Stomach smooth muscle (tissue), 2 donors: ENCODE data around the gene PCDHGA8.
"Not testable (repeated sequence)": the region's sequence is repeated elsewhere in the genome, so short reads cannot be mapped to it uniquely, and the experiment has no call there.

Experiments
- H3K27ac ChIP-seq: one replicate; pipeline ENCODE4 v1.7.0; 2013; ENCODE audit warnings: mild to moderate bottlenecking, low read length, inconsistent platforms
- H3K27me3 ChIP-seq, 2 donors: one replicate each; pipeline ENCODE4 v1.7.0; 2013; ENCODE audit warnings: low read length in 2 of 2; ENCODE audit not compliant: insufficient read depth in 2 of 2, control insufficient read depth in 1 of 2
- H3K36me3 ChIP-seq, 2 donors: one replicate each; pipeline ENCODE4 v1.7.0; 2013; ENCODE audit warnings: low read length in 2 of 2; ENCODE audit not compliant: control insufficient read depth in 2 of 2, insufficient read depth in 2 of 2
- H3K4me1 ChIP-seq: one replicate; pipeline ENCODE4 v1.7.0; 2013; ENCODE audit warnings: low read length; ENCODE audit not compliant: control insufficient read depth, insufficient read depth
- H3K4me3 ChIP-seq, 2 donors: one replicate each; pipeline ENCODE4 v1.7.0; 2013; ENCODE audit warnings: low read length in 2 of 2
- H3K9ac ChIP-seq, 2 donors: one replicate each; pipeline ENCODE4 v1.7.0; 2013; ENCODE audit warnings: low read length in 2 of 2, mild to moderate bottlenecking in 1 of 2
- H3K9me3 ChIP-seq, 2 donors: one replicate each; pipeline ENCODE4 v1.7.0; 2013; ENCODE audit warnings: low read length in 2 of 2; ENCODE audit not compliant: control insufficient read depth in 2 of 2
- donor health status: healthy.
- donor health status: Pancreatic carcinoma.

Gene PCDHGA8

DNA sequence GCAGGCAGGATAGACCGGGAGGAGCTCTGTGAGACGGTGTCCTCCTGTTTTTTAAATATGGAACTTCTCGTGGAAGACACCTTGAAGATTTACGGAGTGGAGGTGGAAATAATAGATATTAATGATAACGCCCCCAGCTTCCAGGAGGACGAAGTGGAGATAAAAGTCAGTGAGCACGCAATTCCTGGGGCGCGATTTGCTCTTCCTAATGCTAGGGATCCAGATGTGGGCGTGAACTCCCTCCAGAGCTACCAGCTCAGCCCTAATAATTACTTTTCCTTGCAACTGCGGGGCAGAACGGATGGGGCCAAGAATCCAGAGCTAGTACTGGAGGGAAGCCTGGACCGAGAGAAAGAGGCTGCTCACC lies 29.0 kb downstream of the PCDHGA8 start:
- Histone ChIP-seq H3K27ac (no peak overlapping the region), H3K9me3 (peaks cover 38 to 78% of the 10 kb centered on the region in 2 donors), H3K4me1 (peaks cover 3% of the 10 kb centered on the region), H3K27me3 (no peaks in the 10 kb centered on the region), H3K9ac (no peak overlapping the region), H3K36me3 (peaks cover 4 to 8% of the 10 kb centered on the region in 2 donors), H3K4me3 (peak overlapping the region; percentile 54 to 59)

DNA sequence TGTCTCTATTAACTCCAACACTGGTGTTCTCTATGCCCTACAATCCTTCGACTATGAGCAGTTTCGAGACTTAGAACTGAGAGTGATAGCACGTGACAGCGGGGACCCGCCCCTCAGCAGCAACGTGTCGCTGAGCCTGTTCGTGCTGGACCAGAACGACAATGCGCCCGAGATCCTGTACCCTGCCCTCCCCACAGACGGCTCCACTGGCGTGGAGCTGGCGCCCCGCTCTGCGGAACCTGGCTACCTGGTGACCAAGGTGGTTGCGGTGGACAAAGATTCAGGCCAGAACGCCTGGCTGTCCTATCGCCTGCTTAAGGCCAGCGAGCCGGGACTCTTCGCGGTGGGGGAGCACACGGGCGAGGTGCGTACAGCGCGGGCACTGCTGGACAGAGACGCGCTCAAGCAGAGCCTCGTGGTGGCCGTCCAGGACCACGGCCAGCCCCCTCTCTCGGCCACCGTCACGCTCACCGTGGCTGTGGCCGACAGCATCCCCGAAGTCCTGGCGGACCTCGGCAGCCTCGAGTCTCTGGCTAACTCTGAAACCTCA lies 30.4 kb downstream of the PCDHGA8 start:
- Histone ChIP-seq H3K36me3 (peaks cover 4 to 8% of the 10 kb centered on the region in 2 donors), H3K4me3 (peak overlapping the region; percentile 40 to 59), H3K9me3 (peaks cover 48 to 89% of the 10 kb centered on the region in 2 donors), H3K27me3 (no peaks in the 10 kb centered on the region), H3K27ac (no peak overlapping the region), H3K4me1 (peaks cover 3% of the 10 kb centered on the region), H3K9ac (no peak overlapping the region)

DNA sequence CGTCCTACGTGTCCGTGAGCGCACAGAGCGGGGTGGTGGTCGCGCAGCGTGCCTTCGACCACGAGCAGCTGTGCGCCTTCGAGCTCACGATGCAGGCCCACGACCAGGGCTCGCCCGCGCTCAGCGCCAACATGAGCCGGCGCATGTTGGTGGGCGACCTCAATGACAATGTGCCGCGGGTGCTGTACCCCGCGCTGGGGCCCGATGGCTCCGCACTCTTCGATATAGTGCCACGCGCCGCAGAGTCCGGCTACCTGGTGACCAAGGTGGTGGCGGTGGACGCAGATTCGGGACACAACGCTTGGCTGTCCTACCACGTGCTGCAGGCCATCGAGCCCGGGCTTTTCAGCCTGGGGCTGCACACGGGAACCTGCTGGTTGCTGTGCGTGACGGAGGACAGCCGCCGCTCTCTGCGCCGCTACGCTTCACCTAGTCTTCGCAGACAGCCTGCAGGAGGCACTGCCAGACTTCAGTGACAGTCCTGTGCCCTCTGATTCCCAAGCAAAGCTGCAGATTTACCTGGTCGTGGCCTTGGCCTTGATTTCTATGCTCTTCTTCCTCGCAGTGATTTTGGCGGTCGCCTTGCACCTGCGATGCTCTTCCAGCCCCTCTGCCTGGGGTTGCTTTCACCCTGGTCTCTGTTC lies 35.5 kb downstream of the PCDHGA8 start:
- Histone ChIP-seq H3K9me3 (peaks cover 27 to 76% of the 10 kb centered on the region in 2 donors), H3K4me3 (peak overlapping the region; percentile 22 to 48)

DNA sequence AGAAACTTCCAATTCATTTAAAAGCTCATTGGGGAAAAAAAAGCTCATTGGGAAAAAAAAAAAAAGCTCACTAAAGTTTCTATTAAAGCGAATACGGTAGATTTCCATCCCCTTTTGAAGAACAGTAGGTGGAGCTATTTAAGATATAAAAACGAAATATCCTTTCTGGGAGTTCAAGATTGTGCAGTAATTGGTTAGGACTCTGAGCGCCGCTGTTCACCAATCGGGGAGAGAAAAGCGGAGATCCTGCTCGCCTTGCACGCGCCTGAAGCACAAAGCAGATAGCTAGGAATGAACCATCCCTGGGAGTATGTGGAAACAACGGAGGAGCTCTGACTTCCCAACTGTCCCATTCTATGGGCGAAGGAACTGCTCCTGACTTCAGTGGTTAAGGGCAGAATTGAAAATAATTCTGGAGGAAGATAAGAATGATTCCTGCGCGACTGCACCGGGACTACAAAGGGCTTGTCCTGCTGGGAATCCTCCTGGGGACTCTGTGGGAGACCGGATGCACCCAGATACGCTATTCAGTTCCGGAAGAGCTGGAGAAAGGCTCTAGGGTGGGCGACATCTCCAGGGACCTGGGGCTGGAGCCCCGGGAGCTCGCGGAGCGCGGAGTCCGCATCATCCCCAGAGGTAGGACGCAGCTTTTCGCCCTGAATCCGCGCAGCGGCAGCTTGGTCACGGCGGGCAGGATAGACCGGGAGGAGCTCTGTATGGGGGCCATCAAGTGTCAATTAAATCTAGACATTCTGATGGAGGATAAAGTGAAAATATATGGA lies 38.1 kb downstream of the PCDHGA8 start, which contains the start of gene PCDHGA12:
PCDHGA12 (plus strand) TSS at position 176 of the 782 bp plus-strand sequence; CDS start at position 429, 253 bp downstream.
- Histone ChIP-seq H3K9me3 (peaks cover 21 to 68% of the 10 kb centered on the region in 2 donors), H3K4me3 (peak within 1 kb of the TSS; percentile 58 to 59), H3K27ac (no peak within 1 kb of the TSS), H3K27me3 (no peaks in the 10 kb centered on the region), H3K36me3 (peaks cover 0 to 3% of the 10 kb centered on the region in 2 donors), H3K4me1 (no peaks in the 10 kb centered on the region), H3K9ac (no peak within 1 kb of the TSS)

More for the DNA sequence above, 35.5 kb downstream of the PCDHGA8 start:
- H3K36me3 ChIP-seq = peaks cover 0 to 3% of the 10 kb centered on the region in 2 donors
- H3K9ac ChIP-seq = no peak overlapping the region
- H3K27ac ChIP-seq = no peak overlapping the region
- no peaks in the 10 kb centered on the region for H3K4me1 ChIP-seq
- H3K27me3 ChIP-seq = no peaks in the 10 kb centered on the region

DNA sequence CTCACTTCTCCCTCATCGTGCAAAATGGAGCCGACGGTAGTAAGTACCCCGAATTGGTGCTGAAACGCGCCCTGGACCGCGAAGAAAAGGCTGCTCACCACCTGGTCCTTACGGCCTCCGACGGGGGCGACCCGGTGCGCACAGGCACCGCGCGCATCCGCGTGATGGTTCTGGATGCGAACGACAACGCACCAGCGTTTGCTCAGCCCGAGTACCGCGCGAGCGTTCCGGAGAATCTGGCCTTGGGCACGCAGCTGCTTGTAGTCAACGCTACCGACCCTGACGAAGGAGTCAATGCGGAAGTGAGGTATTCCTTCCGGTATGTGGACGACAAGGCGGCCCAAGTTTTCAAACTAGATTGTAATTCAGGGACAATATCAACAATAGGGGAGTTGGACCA lies 38.9 kb downstream of the PCDHGA8 start:
- Histone ChIP-seq H3K9ac (no peak overlapping the region), H3K9me3 (peaks cover 15 to 61% of the 10 kb centered on the region in 2 donors), H3K27me3 (no peaks in the 10 kb centered on the region), H3K27ac (no peak overlapping the region), H3K36me3 (no peaks in the 10 kb centered on the region), H3K4me1 (no peaks in the 10 kb centered on the region), H3K4me3 (peak overlapping the region; percentile 58 to 59)

DNA sequence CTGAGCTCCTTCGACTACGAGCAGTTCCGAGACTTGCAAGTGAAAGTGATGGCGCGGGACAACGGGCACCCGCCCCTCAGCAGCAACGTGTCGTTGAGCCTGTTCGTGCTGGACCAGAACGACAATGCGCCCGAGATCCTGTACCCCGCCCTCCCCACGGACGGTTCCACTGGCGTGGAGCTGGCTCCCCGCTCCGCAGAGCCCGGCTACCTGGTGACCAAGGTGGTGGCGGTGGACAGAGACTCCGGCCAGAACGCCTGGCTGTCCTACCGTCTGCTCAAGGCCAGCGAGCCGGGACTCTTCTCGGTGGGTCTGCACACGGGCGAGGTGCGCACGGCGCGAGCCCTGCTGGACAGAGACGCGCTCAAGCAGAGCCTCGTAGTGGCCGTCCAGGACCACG lies 39.9 kb downstream of the PCDHGA8 start:
- peaks cover 5 to 53% of the 10 kb centered on the region in 2 donors for H3K9me3 ChIP-seq
- H3K9ac ChIP-seq, H3K4me1 ChIP-seq, H3K27me3 ChIP-seq, H3K27ac ChIP-seq, H3K36me3 ChIP-seq: not testable (repeated sequence)
- peak overlapping the region; percentile 58 to 59 for H3K4me3 ChIP-seq

DNA sequence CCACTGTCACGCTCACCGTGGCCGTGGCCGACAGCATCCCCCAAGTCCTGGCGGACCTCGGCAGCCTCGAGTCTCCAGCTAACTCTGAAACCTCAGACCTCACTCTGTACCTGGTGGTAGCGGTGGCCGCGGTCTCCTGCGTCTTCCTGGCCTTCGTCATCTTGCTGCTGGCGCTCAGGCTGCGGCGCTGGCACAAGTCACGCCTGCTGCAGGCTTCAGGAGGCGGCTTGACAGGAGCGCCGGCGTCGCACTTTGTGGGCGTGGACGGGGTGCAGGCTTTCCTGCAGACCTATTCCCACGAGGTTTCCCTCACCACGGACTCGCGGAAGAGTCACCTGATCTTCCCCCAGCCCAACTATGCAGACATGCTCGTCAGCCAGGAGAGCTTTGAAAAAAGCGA lies 40.3 kb downstream of the PCDHGA8 start:
- H3K27me3 ChIP-seq = not testable (repeated sequence)

DNA sequence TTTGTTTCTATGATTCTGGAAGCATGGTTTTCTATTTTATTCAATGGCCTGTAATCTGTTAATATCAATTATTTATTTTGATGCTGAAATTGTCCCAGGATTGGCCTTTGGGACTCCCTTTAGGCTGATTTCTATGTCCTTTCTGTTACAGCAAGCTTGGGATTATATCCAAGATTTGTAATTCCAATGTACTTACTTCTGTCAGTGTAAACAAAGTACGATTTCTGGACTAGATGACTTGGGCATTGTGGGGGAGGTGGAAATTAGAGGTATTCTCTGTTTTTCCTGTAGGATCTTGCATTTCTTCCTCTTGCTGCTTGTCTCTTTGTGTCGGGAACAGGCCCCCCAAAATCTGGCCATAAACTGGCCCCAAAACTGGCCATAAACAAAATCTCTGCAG lies 41.6 kb downstream of the PCDHGA8 start:
- no peak overlapping the region for H3K27ac ChIP-seq
- H3K36me3 ChIP-seq = no peaks in the 10 kb centered on the region
- H3K9ac ChIP-seq = no peak overlapping the region
- no peaks in the 10 kb centered on the region for H3K27me3 ChIP-seq
- H3K4me1 ChIP-seq = no peaks in the 10 kb centered on the region
- no peak overlapping the region for H3K4me3 ChIP-seq
- H3K9me3 ChIP-seq = peaks cover 6 to 48% of the 10 kb centered on the region in 2 donors

More for the DNA sequence above, 40.3 kb downstream of the PCDHGA8 start:
- not testable (repeated sequence) for H3K9ac ChIP-seq, H3K4me1 ChIP-seq, H3K36me3 ChIP-seq, H3K27ac ChIP-seq, H3K4me3 ChIP-seq
- H3K9me3 ChIP-seq = peaks cover 4 to 52% of the 10 kb centered on the region in 2 donors

DNA sequence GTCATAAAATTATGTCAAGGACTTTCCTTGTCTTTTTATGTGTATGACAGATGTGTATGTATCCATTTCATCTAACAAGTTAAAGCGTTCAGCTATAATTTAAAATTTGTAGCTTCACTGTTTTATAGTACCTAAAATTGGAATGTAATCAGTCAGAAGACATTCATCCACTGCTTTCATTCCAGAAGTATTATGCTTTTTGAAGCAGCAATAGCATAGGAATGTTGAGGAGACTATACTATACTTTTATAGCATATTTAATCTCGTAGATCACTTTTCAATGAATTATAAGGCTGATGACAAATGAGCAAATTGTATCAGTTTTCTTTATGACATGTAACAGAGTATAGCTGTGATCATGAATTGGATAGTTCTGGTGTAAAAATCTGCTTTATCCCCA lies 44.8 kb downstream of the PCDHGA8 start:
- no peaks in the 10 kb centered on the region for H3K27me3 ChIP-seq
- no peak overlapping the region for H3K9ac ChIP-seq
- no peak overlapping the region for H3K27ac ChIP-seq
- H3K9me3 ChIP-seq = peaks cover 6 to 58% of the 10 kb centered on the region in 2 donors
- H3K4me3 ChIP-seq = no peak overlapping the region
- H3K36me3 ChIP-seq = peaks cover 0 to 3% of the 10 kb centered on the region in 2 donors
- H3K4me1 ChIP-seq = no peaks in the 10 kb centered on the region

DNA sequence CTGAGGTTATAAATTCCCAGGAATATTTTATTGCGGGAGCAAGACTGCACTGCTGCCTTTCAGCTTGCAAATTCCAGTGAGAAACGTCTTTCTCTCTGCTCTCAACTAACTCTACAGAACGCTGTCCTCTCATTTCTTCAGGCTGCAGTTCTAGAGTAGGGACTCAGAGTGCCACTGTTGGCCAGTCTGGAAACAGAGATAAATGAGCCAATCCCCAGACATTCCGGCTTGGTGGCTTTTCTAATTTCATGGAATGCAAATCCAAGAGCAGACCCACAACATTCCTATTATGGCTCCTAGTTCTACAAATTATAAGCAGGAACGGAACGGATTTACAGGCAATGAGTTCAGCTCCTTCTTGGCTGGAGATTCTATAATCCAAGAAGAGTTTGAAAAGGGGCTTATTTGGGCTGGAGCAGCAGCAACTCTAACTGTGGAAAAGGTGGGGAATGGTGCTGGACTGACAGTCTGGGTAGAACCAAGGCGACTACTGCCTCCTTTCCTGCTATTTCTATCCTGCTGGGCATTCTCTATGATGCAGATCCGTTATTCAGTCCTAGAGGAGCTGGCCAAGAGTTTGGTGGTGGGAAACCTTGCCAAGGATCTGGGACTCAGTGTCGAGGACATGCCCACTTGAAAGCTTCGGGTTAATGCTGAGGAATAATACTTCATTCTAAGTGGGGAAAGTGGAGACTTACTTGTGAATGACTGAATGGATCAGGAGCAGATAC lies 47.1 kb downstream of the PCDHGA8 start:
- Histone ChIP-seq H3K27me3 (no peaks in the 10 kb centered on the region), H3K9me3 (peaks cover 9 to 47% of the 10 kb centered on the region in 2 donors), H3K4me3 (no peak overlapping the region), H3K9ac (no peak overlapping the region), H3K4me1 (no peaks in the 10 kb centered on the region), H3K36me3 (peaks cover 0 to 3% of the 10 kb centered on the region in 2 donors), H3K27ac (no peak overlapping the region)
